HG02970 (cell line): ENCODE measurements around the gene CFAP65.

ENCODE experiments used
- ATAC-seq: cut with Tn5 transposase; IDR thresholded peaks from one replicate; pipeline ENCODE4 v1.9.1; 2021; ENCODE audit warnings: mild to moderate bottlenecking, moderate library complexity, moderate number of reproducible peaks; ENCODE audit not compliant: unreplicated experiment, low FRiP score

The CFAP65 gene

DNA sequence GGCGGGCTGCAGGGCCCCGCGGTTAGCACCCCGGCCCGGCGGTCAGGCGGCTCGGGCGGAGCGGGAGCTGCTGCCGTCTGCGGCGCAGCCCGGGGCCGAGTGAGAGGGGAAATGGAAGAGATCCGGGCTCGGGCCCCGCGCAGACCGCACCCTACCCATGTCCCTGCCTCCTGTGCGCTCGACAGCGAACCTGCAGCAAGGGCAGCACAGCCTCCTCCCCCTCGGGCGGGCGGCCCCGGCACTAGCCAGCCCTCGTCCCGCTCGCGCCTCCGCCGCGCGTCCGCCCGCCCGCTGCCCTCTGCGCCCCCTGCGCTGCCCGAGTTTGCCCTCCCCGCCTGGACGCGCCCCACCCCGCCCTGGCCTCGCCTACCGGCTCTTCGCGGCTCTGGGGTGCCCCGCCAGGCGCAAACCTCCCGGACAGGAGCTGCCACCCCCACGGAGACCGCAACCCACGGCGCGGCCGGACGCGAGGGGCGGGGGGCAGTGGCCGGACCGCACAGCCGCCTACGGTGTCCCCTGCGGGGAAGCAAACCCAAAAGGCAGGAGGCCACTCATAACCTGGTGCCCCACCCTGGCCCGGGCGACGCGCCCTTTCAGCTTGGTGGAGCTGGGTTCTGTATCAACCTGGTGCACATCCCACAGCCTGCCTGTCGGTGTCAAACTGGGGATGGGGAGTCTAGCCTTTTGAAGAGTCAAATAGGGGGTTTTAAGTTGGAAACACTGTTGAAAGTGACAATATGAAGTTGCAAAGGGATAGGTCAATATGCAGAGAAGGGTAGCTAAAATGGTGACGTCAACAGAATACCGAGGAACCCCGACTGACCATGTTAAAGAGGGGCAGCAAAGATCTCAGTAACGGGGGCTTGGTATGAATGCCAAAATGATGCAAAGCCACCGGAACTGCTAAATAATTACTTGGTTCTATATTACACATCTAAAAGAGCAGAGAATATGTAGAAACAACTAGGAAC lies 19.8 kb upstream of the CFAP65 start, which contains the start of gene IHH:
TSS of gene IHH (minus strand) at position 101 of the 971 bp plus-strand sequence. CDS start 454 bp downstream, outside the sequence.
- ATAC-seq, result no peak

DNA sequence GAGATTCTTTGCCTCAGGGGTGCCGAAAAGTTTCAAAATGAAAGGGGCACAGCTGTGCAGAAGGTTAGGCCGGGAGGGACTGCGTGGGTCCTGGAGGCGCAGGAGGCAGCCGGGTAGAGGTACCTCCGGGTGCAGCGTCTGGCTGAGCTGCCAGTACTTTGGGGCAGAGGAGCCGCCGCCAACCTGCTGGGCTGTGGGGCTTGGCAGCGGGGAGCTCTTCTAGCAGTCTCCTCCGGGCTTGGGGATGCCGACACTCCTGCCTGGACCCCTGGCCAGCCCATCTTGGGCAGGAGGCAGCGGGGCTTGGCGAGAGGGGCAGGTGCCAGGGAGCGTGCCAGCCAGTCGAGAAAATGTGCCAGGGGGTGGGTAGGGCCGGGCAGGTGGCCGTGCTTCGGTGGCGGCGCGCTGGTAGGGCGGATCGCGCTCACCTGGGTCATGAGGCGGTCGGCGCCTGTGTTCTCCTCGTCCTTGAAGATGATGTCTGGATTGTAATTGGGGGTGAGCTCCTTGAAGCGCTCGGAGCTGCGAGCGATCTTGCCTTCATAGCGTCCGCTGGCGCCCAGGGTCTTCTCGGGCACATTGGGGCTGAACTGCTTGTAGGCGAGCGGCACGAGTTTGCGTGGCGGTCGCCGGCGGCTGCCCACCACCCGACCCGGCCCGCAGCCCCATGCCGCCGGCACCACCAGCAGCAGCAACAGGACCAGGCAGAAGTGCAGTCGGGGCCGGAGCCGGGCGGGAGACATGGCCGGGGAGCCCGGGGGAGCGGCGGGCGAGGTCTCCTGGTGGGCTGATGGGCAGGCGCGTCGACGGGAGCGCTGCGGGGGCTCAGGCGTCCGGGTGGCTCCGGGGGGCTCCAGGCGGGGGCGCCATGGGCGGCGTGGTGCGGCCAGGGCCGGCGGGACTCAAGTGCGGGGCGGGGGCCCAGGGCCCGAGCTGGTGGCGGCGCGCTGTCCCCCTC lies 18.7 kb upstream of the CFAP65 start:
- ATAC-seq, result no peak

- no peak for ATAC-seq
Measured at GRCh38 chr2:219059375-219059724, 18.0 kb upstream of the CFAP65 start.

DNA sequence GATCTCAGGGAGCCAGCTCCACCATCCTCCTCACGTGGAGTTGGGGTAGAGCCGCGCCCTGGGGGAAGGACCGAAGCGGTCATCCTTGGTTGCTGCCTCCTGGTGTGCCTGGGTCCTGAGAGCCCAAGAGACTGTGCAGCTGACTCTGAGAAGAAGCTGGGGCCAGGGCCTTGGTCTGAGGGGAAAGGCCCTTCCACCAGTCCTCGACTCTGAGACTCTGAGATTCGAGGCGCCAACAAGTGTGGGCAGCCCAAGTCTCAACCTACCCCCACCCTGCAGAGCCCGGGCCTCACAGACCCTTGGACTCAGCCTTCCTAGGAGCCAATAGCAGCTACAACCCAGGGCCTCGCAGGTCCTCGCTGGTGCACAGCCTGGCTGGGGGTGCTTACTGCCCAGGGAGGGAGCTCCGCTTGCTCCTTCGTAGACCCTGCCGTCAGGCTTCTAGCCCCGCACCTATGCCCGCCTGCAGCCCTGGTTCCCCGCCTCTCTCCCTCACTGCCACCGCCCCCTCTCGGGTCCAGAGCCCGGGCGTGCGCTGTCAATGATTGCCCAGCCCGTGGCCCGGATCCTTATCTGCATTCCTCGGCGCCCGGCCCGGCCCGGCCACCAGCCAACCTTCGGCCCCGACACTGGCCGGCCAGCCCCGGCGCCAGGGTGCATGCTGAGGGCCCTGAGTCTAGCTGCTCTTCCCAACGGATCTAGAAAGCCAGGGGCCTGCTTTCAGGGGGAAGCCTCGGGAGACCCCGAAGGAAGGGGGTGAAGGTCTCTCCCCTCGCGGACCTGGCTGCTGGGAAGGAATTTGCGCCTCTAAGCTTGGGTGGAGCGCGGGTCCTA lies 17.4 kb upstream of the CFAP65 start:
- ATAC-seq, result no peak

DNA sequence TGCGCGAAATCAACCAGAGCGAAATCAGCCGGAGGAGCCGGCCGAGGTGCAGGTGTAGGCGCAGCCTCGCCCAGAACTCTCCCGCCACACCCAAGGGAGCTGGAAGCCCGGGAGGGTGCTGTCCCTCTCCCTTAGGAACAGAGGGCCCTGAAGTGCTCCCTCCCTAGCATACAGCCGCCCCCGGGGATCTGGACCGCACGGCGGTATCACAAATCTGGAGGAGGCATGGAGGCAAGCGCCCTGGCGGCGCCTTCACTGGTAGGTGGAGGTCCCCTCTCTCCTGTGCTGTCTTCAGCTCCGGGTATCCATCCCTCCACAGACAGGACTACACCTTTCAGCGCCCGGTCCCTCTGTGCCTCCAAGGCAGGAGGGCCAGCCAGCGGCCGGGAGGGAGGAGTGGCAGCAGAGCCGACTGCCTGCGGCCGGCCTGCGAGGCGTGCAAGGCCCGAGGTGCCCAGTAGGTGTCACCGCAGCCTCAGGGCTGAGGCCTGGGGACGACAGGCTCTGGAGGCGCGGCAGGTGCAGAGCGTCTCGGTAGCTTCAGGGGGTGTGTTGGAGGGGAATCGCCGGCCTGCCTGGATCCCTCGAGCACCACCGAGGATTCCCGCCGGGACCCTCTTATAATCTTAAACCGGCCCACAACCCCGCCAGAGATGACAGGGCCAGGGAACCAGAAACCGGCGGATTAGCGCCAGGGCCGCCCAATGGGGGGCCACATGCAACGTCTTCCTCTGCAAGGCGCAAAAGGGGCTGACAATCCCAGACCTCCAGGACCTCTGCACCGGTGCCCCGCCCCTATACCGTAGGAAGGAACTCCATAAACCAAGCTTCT lies 16.6 kb upstream of the CFAP65 start:
- ATAC-seq, result no peak

DNA sequence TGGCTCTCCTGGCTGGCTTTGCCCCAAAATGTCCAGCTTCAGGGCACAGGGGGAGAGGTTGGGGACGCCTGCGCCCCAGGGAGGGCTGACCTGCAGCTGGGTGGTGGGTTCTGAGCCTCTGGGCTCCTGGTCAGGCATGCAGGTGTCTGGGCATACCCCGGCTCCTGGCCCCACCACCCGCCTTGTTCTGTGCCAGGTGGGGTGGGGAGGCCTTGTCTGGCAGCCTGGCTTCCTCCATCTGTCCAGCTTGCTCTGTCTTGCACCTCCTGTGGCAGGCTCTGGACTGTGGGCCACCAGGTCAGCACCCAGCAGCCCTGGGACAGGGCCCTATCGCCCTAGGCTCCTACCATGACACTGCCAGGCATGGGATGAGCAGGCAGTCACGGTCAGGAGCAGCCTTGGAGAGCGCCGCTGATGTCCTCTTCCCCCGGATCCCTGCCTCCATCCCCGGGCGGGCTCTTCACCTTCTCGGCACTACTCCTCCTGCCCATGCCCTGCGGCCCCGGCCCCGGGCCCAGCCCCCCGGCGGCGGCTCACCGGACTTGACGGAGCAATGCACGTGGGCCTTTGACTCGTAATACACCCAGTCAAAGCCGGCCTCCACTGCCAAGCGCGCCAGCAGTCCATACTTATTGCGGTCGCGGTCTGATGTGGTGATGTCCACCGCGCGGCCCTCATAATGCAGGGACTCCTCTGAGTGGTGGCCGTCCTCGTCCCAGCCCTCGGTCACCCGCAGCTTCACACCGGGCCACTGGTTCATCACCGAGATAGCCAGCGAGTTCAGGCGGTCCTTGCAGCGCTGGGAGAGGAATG lies 15.8 kb upstream of the CFAP65 start:
- no peak for ATAC-seq

GRCh38 chr2:219056176-219056895 lies 15.0 kb upstream of the CFAP65 start:
- ATAC-seq, result no peak

- no peak for ATAC-seq
Measured at GRCh38 chr2:219054956-219055903, 13.9 kb upstream of the CFAP65 start.

GRCh38 chr2:219049282-219049681 lies 8.0 kb upstream of the CFAP65 start:
- no peak for ATAC-seq

- ATAC-seq, result no peak
Measured at GRCh38 chr2:219045937-219046550, 4.7 kb upstream of the CFAP65 start.

DNA sequence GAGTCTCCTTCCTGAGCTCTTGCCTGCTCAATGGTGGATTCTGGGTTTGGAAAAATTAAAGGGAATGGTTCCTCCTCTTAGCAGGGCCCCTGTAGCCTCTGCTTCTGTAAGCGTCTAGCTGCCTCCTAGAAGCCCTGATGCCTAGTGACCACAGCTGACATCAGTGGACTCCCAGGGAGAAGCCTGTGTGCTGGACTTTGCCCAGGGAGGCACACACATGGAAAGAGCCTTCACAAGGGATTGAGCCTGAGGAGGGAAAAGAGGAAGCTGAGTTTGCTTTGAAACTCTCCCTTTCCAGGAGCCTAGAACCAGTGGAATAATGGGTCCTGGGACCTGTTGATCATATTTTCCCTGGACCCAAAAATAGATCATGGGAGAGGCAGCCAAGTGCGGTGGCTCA lies 1.4 kb upstream of the CFAP65 start:
- ATAC-seq, result no peak

DNA sequence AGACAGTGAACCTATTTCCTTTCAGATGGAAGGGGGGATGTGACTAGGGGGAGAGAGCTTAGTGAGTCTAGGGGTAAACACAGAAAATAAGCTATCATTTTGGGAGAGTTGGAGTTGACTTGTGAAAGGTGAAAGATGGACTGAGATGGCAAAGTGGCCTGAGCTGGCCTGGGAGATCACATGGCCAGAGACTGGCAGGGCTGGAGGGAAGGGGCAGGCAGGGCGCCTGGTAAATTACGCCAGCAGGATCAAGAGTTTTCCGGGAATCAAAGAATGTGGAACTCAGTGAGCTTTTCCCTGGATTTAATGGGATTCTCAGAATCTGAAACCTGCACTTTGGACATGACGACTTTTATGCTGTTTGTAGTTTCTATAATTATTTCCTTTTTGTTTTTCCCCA lies 841 bp upstream of the CFAP65 start:
- ATAC-seq, result no peak

DNA sequence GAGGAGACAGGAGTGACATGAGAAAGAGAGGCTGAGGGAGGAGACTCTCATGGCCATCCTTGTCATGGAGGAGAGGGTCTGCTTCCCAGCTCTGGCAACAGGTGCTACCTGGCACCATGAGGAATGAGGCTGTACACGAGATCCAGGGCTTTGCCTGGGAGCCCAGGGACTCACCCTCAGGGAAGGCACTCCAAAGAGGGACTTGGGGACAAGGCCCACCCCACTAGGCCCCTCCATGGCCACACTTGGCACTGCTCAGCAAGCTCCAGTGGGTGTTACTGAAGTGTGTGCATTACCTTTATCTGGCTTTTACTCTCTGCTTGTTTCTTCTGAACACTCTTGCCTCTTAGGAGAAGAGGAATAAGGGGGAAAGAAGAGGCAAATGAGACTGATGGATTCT lies 2.7 kb downstream of the CFAP65 start:
- no peak for ATAC-seq

DNA sequence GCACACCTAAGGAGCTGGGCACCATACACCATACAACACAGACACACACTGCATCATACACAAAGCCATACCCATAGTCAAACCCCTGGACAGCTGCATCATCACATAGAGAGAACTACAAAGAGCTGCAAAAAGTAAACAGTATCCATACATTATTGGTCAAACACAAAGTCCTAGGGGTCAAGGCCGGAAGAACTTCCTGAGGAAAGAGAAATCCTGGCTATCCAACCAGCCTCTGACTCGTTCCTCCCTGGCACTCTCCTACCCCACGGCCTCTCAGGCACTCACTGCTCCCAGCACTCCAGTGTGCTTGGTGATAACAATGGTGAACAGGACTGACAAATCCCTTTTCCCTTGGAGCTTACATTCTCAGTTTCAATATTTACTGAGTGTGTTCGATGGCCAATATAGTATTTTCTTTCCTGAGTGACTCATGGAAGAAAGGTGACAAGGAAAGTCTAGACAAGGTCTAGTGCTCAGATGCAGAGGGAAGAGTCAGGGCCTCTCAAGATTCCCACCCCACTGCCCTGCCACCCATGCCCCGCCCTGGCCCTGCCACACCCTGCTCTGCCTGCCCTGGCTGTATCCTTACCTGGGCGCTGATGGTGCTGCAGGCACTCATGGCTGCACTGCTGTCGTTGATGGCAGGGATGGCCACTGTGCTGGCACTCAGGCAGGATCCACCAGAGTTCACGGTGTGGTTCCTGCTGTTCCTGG lies 3.4 kb downstream of the CFAP65 start:
- no peak for ATAC-seq

- ATAC-seq, result no peak
Measured at GRCh38 chr2:219035942-219036341, 5.4 kb downstream of the CFAP65 start.

DNA sequence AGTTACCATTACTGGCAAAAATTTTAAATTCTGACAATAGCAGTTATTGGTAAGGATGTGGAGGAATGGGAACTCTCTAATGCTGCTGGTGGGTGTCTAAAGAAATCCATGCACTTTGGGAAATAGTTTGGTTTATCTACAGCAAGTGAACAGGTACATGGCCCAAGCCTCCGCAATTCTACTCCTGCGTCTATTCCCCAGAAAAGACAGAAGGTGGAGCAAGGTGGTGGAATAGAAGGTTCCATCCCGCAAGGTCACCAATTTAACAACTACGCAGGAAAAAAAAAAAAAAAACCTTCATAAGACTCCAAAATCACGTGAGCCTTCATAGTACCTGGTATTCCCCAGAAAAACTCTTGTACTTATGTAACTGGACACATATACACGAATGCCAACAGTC lies 6.5 kb downstream of the CFAP65 start:
- ATAC-seq, result no peak
